Pancreas (tissue), 10 donors: Measurements from ENCODE around the gene WRAP73. TPM values are rescaled to one million over a fixed set of nuclear protein-coding genes. Genes with fewer than 3 reads are reported as not detected.

ENCODE experiments used
- ATAC-seq, 4 donors: fragments of 200-7000 bp; cut with Tn5 transposase; one replicate each; pipeline versions ENCODE4 v1.8.0 to v1.9.1; 2020; ENCODE audit warnings: mild to moderate bottlenecking in 4 of 4, moderate library complexity in 4 of 4
- DNase-seq, 6 donors: peaks; one replicate each; pipeline ENCODE4 v3.0.0-alpha.2; 2020
- FAIRE-seq: peaks from 2 replicates; lab custom pipeline; 2012; peaks lifted over from hg19 to GRCh38; lab: Jason Lieb, UNC
- H3K27ac ChIP-seq, 4 donors: fragments of 200-600 bp; sonication (generic); 1 replicate in 3 of 4; 2 replicates in 1 of 4; pipeline versions ENCODE4 v1.5.0 to v1.8.0; 2020
- H3K27me3 ChIP-seq, 4 donors: fragments of 200-600 bp; one replicate each; pipeline ENCODE4 v1.8.0; 2021
- H3K36me3 ChIP-seq, 3 donors: fragments of 200-600 bp; sonication (generic) in 1 of 3; one replicate each; pipeline versions ENCODE4 v1.5.0 to v1.8.0; 2020 to 2021
- H3K4me1 ChIP-seq, 3 donors: fragments of 200-600 bp; one replicate each; pipeline ENCODE4 v1.8.0; 2021
- H3K4me3 ChIP-seq, 4 donors: fragments of 200-600 bp; sonication (generic) in 2 of 4; one replicate each; pipeline versions ENCODE4 v1.5.0 to v1.8.0; 2020 to 2021
- H3K9me3 ChIP-seq, 4 donors: fragments of 200-600 bp; one replicate each; pipeline ENCODE4 v1.8.0; 2021
- CTCF ChIP-seq, 4 donors: fragments of 200-600 bp; sonication (generic) in 3 of 4; IDR thresholded peaks; one replicate each; pipeline versions ENCODE4 v1.5.0 to v1.8.0; 2021; ENCODE audit warnings: antibody characterized with exemption in 4 of 4
- whole genome bisulfite sequencing, 2 donors: extraction: QIAGEN DNeasy Blood & Tissue Kit; methylation state at CpG; one replicate each; pipeline ENCODE4 v1.1.7; 2013; 5-methylcytosine and 5-hydroxymethylcytosine counted together
- intact Hi-C, 3 donors: fragments of 100-400 bp; cut with DNase I; formaldehyde crosslinking; loops; one replicate each; pipeline versions ENCODE4 v1.11.1 to v1.14.2; 2022
- polyA plus RNA-seq, 2 donors: library from polyadenylated mRNA; stranded (reverse); fragments of 200-250 nt; gene quantifications; one replicate each; pipeline ENCODE4 v1.2.3, GENCODE V29; 2013
- total RNA-seq, 6 donors: library from RNA; stranded (reverse); fragmentation: NEBNext Ultra II Directional in 4 of 6; extraction: Animal tissue kit (Norgen Biotek cat#: 25700) in 4 of 6; gene quantifications; one replicate each; pipeline versions ENCODE4 v1.2.1 to v1.2.4, GENCODE V29; 2021 to 2023
- donor health status: healthy with polysubstance abuse.
- donor health status: DM: no; HTN: no; CAD: no; lungs with moderate emphysema.
- donor health status: DM: no; HTN: no; CAD: no.
- donor health status: control.
- donor health status: control.
- donor health status: Bipolar disorder and iron deficiency.
- donor health status: DM: yes; HTN: yes; CAD: no.
- donor health status: DM: no; HTN: no; CAD: no.
- donor health status: DM: no; HTN: no; CAD: no.
- donor health status: DM: yes; HTN: yes; CAD: no.

WRAP73 gene
- total and polyA plus RNA-seq, 8 donors: 6.7 to 26.2 (median 10.3) TPM

- H3K4me1 ChIP-seq: peaks cover 0 to 3% (median 3%) of the 10 kb centered on the region in 3 donors
- no peak overlapping the region for H3K27ac ChIP-seq
- TF ChIP-seq CTCF (IDR thresholded peaks at IDR 0.05): no peak
- no peak overlapping the region for H3K4me3 ChIP-seq
- peaks cover 0 to 9% (median 3%) of the 10 kb centered on the region in 4 donors for H3K27me3 ChIP-seq
- ATAC-seq (no peak), DNase-seq (no peak), FAIRE-seq (no peak)
- 85% methylated on average over 13 of the region's 13 CpGs for WGBS, 2 donors
- H3K36me3 ChIP-seq: no peaks in the 10 kb centered on the region
- H3K9me3 ChIP-seq: no peaks in the 10 kb centered on the region
- intact Hi-C loops: no loop called here
Measured at GRCh38 chr1:3656450-3657095, 6.7 kb upstream of the WRAP73 start.

GRCh38 chr1:3654549-3655281 is 4.8 kb upstream of the WRAP73 start:
- DNase-seq: peak in 1 of 6 donors; percentile 41
- no peaks in the 10 kb centered on the region for H3K9me3 ChIP-seq
- no peak overlapping the region for H3K27ac ChIP-seq
- WGBS, 2 donors: 82 to 87% methylated on average over 22 of the region's 22 CpGs
- intact Hi-C loops: no loop called here
- no peak for FAIRE-seq
- peaks cover 0 to 11% (median 6%) of the 10 kb centered on the region in 3 donors for H3K4me1 ChIP-seq
- H3K27me3 ChIP-seq: peaks cover 8 to 23% (median 15%) of the 10 kb centered on the region in 4 donors
- TF ChIP-seq CTCF (IDR thresholded peaks at IDR 0.05): no peak
- H3K4me3 ChIP-seq: no peak overlapping the region
- no peak for ATAC-seq
- no peaks in the 10 kb centered on the region for H3K36me3 ChIP-seq

GRCh38 chr1:3653286-3653618 is 3.3 kb upstream of the WRAP73 start:
- H3K27ac ChIP-seq: no peak overlapping the region
- intact Hi-C loops: no loop called here
- no peak for DNase-seq

GRCh38 chr1:3652548-3653285 is 2.8 kb upstream of the WRAP73 start:
- intact Hi-C loops: no loop called here
- Histone ChIP-seq H3K27ac (no peak overlapping the region), H3K4me3 (peak overlapping the region in 3 of 4 donors; percentile 7 to 42 (median 31)), H3K27me3 (peaks cover 8 to 23% (median 15%) of the 10 kb centered on the region in 4 donors), H3K4me1 (peaks cover 6 to 20% (median 6%) of the 10 kb centered on the region in 3 donors), H3K9me3 (no peaks in the 10 kb centered on the region), H3K36me3 (no peaks in the 10 kb centered on the region)
- TF ChIP-seq CTCF (IDR thresholded peaks at IDR 0.05): no peak
- DNase-seq (peak in 3 of 6 donors; percentile 34 to 80 (median 69)), ATAC-seq (no peak), FAIRE-seq (no peak)
- 8 to 14% methylated on average over 54 to 68 of the region's 68 CpGs for WGBS, 2 donors

More at GRCh38 chr1:3653286-3653618, 3.3 kb upstream of the WRAP73 start:
- no peak for TF ChIP-seq CTCF (IDR thresholded peaks at IDR 0.05)
- Histone ChIP-seq H3K36me3 (no peaks in the 10 kb centered on the region), H3K9me3 (no peaks in the 10 kb centered on the region), H3K4me3 (no peak overlapping the region), H3K4me1 (peaks cover 6 to 20% (median 6%) of the 10 kb centered on the region in 3 donors), H3K27me3 (peaks cover 8 to 23% (median 15%) of the 10 kb centered on the region in 4 donors)
- FAIRE-seq (no peak), ATAC-seq (no peak)
- 36 to 41% methylated on average over 10 of the region's 10 CpGs for WGBS, 2 donors
